ENCODE results near the gene KRTAP5-9. TPM values are rescaled to one million over a fixed set of nuclear protein-coding genes. Genes with fewer than 3 reads are reported as not detected.
"Not testable (repeated sequence)": the region's sequence is repeated elsewhere in the genome, so short reads cannot be mapped to it uniquely, and the experiment has no call there.

Gene KRTAP5-9
- total RNA-seq, 4 donors from 2014 or later = 1.3 to 2.0 TPM; not detected in 2

DNA sequence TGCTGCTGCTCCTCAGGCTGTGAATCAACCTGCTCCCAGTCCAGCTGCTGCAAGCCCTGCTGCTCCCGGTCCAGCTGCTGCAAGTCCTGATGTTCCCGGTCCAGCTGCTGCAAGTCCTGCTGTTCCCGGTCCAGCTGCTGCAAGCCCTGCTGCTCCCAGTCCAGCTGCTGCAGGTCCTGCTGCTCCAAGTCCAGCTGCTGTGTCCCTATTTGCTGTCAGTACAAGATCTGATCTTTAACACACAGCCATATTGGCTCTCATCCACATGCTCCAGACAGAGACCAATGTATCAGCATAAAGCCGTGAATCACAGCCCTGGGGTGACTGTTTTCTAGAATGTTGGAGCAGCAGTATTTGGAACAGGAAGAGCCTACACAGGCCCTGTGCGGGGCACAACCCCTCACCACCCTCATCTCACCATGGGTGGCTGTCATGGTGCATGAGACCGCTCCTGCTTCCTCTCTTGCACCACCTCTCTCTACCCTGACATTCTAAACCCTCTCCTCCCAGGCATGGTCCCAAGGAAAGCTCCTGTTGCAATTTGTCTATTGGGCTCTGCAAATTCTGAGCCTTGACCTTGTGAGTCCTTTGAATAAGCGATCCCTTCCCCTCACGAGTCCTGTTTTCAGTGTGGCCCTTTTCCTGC, 20.6 kb downstream of the KRTAP5-9 start:
- Histone ChIP-seq H3K9me3 (no peaks in the 10 kb centered on the region), H3K27me3 (no peaks in the 10 kb centered on the region), H3K4me1 (no peaks in the 10 kb centered on the region), H3K27ac (no peak overlapping the region), H3K36me3 (no peaks in the 10 kb centered on the region), H3K4me3 (no peak overlapping the region)
- no peak for DNase-seq
- TF ChIP-seq, protein P1, sequence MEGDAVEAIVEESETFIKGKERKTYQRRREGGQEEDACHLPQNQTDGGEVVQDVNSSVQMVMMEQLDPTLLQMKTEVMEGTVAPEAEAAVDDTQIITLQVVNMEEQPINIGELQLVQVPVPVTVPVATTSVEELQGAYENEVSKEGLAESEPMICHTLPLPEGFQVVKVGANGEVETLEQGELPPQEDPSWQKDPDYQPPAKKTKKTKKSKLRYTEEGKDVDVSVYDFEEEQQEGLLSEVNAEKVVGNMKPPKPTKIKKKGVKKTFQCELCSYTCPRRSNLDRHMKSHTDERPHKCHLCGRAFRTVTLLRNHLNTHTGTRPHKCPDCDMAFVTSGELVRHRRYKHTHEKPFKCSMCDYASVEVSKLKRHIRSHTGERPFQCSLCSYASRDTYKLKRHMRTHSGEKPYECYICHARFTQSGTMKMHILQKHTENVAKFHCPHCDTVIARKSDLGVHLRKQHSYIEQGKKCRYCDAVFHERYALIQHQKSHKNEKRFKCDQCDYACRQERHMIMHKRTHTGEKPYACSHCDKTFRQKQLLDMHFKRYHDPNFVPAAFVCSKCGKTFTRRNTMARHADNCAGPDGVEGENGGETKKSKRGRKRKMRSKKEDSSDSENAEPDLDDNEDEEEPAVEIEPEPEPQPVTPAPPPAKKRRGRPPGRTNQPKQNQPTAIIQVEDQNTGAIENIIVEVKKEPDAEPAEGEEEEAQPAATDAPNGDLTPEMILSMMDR (IDR thresholded peaks at IDR 0.05) = no peak
- TF ChIP-seq POLR2A (IDR thresholded peaks at IDR 0.05) = no peak

DNA sequence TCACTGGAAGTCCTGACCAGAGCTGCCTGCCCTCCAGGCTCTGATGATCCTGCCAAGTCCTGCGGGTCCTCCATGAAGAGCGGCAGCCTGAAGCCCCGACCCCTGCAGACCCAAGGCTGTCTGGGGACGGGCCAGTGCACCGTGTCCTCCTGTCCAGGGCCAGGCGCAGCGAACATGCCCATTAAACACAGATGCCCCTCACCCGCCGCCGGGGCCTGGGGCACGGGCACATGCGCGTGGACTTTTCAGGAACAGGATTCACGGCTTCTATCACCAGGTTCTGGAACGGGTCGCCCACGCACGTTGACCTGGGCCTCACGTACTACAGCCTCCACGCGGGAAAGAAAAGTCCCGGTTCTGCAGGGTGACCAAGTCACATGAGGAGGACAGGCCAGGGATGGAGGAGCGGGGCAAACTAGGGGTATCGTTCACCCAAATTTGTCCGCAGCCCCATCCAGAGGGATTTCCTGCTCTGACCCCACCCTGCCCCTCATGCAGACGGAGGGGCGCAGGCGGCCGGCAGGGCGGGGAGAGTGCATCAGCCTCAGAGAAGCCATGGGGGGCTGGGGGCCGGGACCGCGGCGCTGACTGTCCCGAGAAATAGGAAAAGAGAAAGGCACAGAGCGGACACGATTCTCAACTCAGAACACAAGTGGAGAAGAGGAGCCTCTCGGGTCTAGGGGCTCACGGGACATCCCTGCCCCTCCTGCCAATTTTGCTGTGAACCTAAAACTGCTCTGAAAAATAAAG, 23.1 kb downstream of the KRTAP5-9 start:
- H3K27me3 ChIP-seq, H3K4me3 ChIP-seq, H3K27ac ChIP-seq, H3K36me3 ChIP-seq, H3K9me3 ChIP-seq, H3K4me1 ChIP-seq, DNase-seq: not testable (repeated sequence)

DNA sequence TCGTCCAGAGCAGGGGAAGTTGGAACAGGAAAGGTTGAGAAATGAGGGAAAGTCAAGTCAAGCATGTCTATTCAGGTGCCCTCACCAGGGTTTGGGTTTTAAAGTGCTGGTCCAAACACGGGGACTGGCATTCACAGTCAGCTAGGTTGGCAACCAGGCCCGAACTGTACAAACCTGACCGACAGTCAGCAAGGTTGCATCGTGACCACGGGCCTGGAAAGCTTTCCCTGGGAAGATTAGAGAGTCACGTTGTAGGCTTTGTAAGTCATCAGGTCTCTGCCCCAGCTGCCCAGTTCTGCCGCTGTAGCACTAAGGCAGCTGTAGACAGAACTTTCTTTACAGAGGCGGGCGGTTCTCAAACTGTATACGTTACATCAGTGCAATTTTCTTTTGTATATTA, 24.6 kb downstream of the KRTAP5-9 start:
- H3K4me3 ChIP-seq = no peak overlapping the region
- H3K27ac ChIP-seq = no peak overlapping the region
- no peaks in the 10 kb centered on the region for H3K9me3 ChIP-seq
- no peaks in the 10 kb centered on the region for H3K27me3 ChIP-seq
- H3K36me3 ChIP-seq = no peaks in the 10 kb centered on the region
- no peaks in the 10 kb centered on the region for H3K4me1 ChIP-seq
- TF ChIP-seq, protein P1 (IDR thresholded peaks at IDR 0.05) = no peak
- TF ChIP-seq POLR2A (IDR thresholded peaks at IDR 0.05) = no peak
- DNase-seq = no peak

DNA sequence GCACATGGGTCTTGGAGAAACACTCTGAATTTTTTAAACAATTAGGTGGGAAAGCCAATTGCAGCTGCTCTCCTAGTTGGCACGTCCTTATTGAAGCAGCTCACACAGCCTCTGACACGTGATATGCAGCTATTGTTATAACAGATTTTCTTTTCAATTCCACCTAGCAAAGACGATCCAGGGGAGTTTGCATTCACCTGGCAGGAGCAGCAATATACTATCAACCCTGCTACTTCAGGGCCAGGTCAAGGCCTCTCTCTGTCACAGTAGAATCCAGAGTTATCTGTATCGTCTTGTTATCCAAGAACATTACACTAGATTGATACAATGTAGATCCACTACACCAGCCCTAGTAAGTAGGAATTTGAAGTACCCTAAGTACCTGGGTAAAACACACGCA, 26.2 kb downstream of the KRTAP5-9 start:
- no peak for DNase-seq
- Histone ChIP-seq H3K9me3 (no peaks in the 10 kb centered on the region), H3K36me3 (no peaks in the 10 kb centered on the region), H3K27me3 (no peaks in the 10 kb centered on the region), H3K4me1 (no peaks in the 10 kb centered on the region), H3K4me3 (no peak overlapping the region), H3K27ac (no peak overlapping the region)
- TF ChIP-seq, protein P1 (IDR thresholded peaks at IDR 0.05) = no peak
- TF ChIP-seq POLR2A (IDR thresholded peaks at IDR 0.05) = no peak

DNA sequence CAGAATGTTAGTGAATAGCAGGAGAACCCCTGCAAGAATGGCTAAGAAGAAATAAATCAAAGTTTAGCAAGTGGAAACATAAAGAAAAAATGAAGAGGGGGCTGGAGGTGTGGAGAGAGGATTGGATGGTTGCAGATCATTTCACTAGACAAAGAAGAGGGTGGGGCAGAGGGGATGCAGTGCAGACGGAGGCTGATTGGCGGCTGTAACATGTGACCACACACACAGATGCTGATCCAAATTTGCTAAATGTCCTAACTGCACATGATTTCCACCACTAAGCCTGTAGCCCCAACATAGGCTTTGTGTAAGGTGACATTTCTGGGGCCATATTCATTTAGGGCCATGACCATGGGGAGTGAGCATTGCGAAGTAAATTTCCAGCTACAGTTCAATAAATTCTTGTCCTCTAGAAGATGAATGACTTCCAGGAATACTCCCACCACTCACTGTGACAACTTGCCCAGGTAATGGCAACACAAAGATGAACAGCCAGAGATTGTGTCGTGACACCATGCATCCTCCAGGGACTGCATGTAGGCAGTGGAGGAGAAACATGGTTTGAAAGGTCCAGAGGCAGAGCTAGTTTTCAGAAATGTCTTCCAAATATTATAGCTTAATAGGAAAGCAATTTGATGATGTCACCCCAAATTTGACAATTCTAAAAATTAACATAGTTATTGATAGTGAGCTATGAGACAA, 27.7 kb downstream of the KRTAP5-9 start:
- H3K4me3 ChIP-seq = no peak overlapping the region
- H3K27ac ChIP-seq = no peak overlapping the region
- DNase-seq = no peak
- no peaks in the 10 kb centered on the region for H3K4me1 ChIP-seq
- no peaks in the 10 kb centered on the region for H3K36me3 ChIP-seq
- no peaks in the 10 kb centered on the region for H3K9me3 ChIP-seq
- TF ChIP-seq, protein P1 (IDR thresholded peaks at IDR 0.05) = no peak
- TF ChIP-seq POLR2A (IDR thresholded peaks at IDR 0.05) = no peak
- H3K27me3 ChIP-seq = no peaks in the 10 kb centered on the region

DNA sequence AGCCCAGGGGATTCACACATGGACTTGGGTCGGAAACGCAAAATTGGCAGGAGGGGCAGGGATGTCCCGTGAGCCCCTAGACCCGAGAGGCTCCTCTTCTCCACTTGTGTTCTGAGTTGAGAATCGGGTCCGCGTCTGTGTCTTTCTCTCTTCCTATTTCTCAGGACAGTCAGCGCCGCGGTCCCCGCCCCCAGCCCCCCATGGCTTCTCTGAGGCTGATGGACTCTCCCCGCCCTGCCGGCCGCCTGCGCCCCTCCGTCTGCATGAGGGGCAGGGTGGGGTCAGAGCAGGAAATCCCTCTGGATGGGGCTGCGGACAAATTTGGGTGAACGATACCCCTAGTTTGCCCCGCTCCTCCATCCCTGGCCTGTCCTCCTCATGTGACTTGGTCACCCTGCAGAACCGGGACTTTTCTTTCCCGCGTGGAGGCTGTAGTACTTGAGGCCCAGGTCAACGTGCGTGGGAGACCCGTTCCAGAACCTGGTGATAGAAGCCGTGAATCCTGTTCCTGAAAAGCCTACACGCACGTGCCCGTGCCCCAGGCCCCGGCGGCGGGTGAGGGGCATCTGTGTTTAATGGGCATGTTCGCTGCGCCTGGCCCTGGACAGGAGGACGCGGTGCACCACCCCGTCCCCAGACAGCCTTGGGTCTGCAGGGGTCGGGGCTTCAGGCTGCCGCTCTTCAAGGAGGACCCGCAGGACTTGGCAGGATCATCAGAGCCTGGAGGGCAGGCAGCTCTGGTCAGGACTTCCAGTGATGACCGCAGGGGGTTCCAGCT, 28.7 kb downstream of the KRTAP5-9 start:
- not testable (repeated sequence) for DNase-seq, H3K27me3 ChIP-seq, H3K4me3 ChIP-seq, H3K36me3 ChIP-seq, H3K4me1 ChIP-seq, H3K27ac ChIP-seq, H3K9me3 ChIP-seq
